Measurements from ENCODE around the gene FKBP2. TPM values are rescaled to one million over a fixed set of nuclear protein-coding genes. Genes with fewer than 3 reads are reported as not detected.

The FKBP2 gene
- total and polyA plus RNA-seq, 2 experiments from 2014 or later: 57.7 to 349 TPM

DNA sequence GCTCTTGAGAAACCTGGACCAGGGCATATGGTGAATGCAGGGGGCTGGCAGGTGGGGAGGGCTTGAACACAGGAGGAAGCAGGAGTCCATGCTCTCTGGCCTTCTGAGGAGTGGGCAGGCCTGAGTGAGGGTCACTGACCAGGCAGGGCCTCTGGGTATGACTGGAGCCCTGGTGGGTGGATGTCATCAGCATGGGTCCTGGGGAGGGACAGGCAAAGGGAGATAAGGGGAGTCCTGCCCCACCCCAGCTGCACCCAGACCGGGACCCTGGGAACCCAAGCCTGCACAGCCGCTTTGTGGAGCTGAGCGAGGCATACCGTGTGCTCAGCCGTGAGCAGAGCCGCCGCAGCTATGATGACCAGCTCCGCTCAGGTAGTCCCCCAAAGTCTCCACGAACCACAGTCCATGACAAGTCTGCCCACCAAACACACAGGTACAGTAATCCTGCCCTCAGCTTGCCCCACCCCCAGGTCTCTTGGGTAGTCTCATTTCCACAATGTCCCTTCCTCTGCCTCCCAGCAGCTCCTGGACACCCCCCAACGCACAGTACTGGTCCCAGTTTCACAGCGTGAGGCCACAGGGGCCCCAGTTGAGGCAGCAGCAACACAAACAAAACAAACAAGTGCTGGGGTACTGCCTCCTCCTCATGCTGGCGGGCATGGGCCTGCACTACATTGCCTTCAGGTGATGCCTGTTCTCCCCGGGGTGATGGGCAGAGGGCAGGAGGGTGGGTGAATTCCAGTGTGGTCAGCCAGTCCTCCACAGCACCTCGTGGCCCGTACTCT is 8.5 kb upstream of the FKBP2 start:
- H3K79me2 ChIP-seq: peaks cover 30% of the 10 kb centered on the region
- H3K9me3 ChIP-seq (ENCODE audit: low read depth): no peaks in the 10 kb centered on the region
- H3K9me2 ChIP-seq (replicated peaks; ENCODE audit: insufficient read depth): no peaks in the 10 kb centered on the region
- TF ChIP-seq EZH2phosphoT487 (IDR thresholded peaks at IDR 0.05; ENCODE audit: low read depth, severe bottlenecking, unreplicated experiment) (no peak), EZH2 (IDR thresholded peaks at IDR 0.05; ENCODE audit: borderline replicate concordance) (no peak), CTCF (IDR thresholded peaks at IDR 0.05; ENCODE audit: poor library complexity) (no peak)
- H3K27ac ChIP-seq: no peak overlapping the region
- peak overlapping the region; percentile 97 for H3K4me2 ChIP-seq
- no peak for DNase-seq (ENCODE audit: low spot score)
- 89% methylated on average over 15 of the region's 15 CpGs for WGBS (ENCODE audit: low lambda C conversion rate, missing lambda C conversion rate)
- H3K27me3 ChIP-seq: no peaks in the 10 kb centered on the region
- H4K20me1 ChIP-seq (ENCODE audit: insufficient read depth, poor library complexity, severe bottlenecking): peaks cover 10% of the 10 kb centered on the region
- peaks cover 8% of the 10 kb centered on the region for H3K4me1 ChIP-seq (ENCODE audit: insufficient read depth)
- no peaks in the 10 kb centered on the region for H3K36me3 ChIP-seq (replicated peaks; ENCODE audit: insufficient read depth, low read depth)
- no peak overlapping the region for H3K4me3 ChIP-seq
- H2AFZ ChIP-seq: no peak overlapping the region

DNA sequence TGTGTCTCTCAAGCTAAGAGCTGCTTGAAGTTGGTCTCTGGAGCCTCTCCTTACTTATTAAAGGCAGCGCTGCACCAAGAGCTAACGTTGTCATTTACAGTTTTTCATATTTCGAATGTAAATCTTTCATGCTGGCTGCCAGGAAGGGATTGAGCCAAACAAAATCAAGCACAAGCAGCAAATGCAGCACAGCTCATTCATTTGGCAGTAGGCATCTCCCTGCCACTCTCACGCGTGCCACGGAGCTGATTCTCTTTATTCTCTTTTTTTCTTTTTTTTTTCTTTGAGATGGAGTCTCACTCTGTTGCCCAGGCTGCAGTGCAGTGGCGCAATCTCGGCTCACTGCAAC is 8.0 kb upstream of the FKBP2 start:
- Histone ChIP-seq H3K36me3 (replicated peaks; ENCODE audit: insufficient read depth, low read depth) (no peaks in the 10 kb centered on the region), H3K4me2 (peak overlapping the region; percentile 89), H3K27me3 (no peaks in the 10 kb centered on the region), H3K27ac (no peak overlapping the region), H3K9me3 (ENCODE audit: low read depth) (no peaks in the 10 kb centered on the region), H4K20me1 (ENCODE audit: insufficient read depth, poor library complexity, severe bottlenecking) (peaks cover 10% of the 10 kb centered on the region), H2AFZ (no peak overlapping the region), H3K4me1 (ENCODE audit: insufficient read depth) (peaks cover 8% of the 10 kb centered on the region), H3K79me2 (peaks cover 27% of the 10 kb centered on the region), H3K4me3 (no peak overlapping the region), H3K9me2 (replicated peaks; ENCODE audit: insufficient read depth) (no peaks in the 10 kb centered on the region)
- TF ChIP-seq EZH2 (IDR thresholded peaks at IDR 0.05; ENCODE audit: borderline replicate concordance): no peak
- no peak for TF ChIP-seq EZH2phosphoT487 (IDR thresholded peaks at IDR 0.05; ENCODE audit: low read depth, severe bottlenecking, unreplicated experiment)
- no peak for TF ChIP-seq CTCF (IDR thresholded peaks at IDR 0.05; ENCODE audit: poor library complexity)
- WGBS (ENCODE audit: low lambda C conversion rate, missing lambda C conversion rate): 94% methylated on average over 8 of the region's 8 CpGs
- no peak for DNase-seq (ENCODE audit: low spot score)

- Histone ChIP-seq H3K4me2 (peak within 1 kb of the TSS; percentile 97), H4K20me1 (ENCODE audit: insufficient read depth, poor library complexity, severe bottlenecking) (peaks cover 10% of the 10 kb centered on the region), H3K27ac (peak within 1 kb of the TSS; percentile 76), H3K9me3 (ENCODE audit: low read depth) (no peaks in the 10 kb centered on the region), H3K4me1 (ENCODE audit: insufficient read depth) (peaks cover 8% of the 10 kb centered on the region), H3K79me2 (peaks cover 24% of the 10 kb centered on the region), H3K9me2 (replicated peaks; ENCODE audit: insufficient read depth) (no peaks in the 10 kb centered on the region), H2AFZ (peak within 1 kb of the TSS; percentile 43), H3K4me3 (peak within 1 kb of the TSS; percentile 87), H3K27me3 (no peaks in the 10 kb centered on the region), H3K36me3 (replicated peaks; ENCODE audit: insufficient read depth, low read depth) (no peaks in the 10 kb centered on the region)
- TF ChIP-seq EZH2 (IDR thresholded peaks at IDR 0.05; ENCODE audit: borderline replicate concordance): no peak
- peak; percentile 86 for DNase-seq (ENCODE audit: low spot score)
- WGBS (ENCODE audit: low lambda C conversion rate, missing lambda C conversion rate): 4% methylated on average over 22 of the region's 62 CpGs
Measured at GRCh38 chr11:64233913-64234586, 6.8 kb upstream of the FKBP2 start, which contains the start of gene VEGFB. VEGFB (plus strand) TSS chr11:64234584; CDS start chr11:64234834, 250 bp downstream.

All from hepatocyte (in vitro differentiated cells).